IPS-18c (cell line): Measurements from ENCODE around the gene PCSK9.
"Not testable (repeated sequence)": the region's sequence is repeated elsewhere in the genome, so short reads cannot be mapped to it uniquely, and the experiment has no call there.

Source experiments
- H3K4me3 ChIP-seq: 2 replicates; pipeline ENCODE4 v1.7.0; 2013; ENCODE audit warnings: low read depth, mild to moderate bottlenecking, low read length, moderate library complexity; ENCODE audit not compliant: insufficient read depth
- H3K9me3 ChIP-seq: one replicate; pipeline ENCODE4 v1.6.1; 2013; ENCODE audit warnings: mild to moderate bottlenecking, low read length, moderate library complexity; ENCODE audit not compliant: control insufficient read depth, insufficient read depth

PCSK9 gene

DNA sequence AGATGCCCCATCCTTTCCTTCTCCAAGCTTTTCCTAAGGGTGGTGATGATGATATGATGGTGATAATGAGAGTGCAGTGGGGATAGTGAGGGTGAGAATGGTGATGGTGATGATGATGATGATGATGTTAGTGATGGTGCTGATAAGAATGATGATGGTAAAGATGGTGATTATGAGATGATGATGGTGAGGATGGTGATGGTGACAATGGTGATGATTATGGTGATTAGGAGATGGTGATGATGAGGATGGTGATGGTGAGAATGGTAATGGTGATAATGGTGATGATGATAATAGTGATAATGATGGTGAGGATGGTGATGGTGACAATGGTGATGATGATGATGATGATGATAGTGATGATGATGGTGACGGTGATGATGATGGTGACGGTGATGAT, 36.7 kb upstream of the PCSK9 start:
- Histone ChIP-seq H3K4me3 (no peak overlapping the region), H3K9me3 (no peaks in the 10 kb centered on the region)

DNA sequence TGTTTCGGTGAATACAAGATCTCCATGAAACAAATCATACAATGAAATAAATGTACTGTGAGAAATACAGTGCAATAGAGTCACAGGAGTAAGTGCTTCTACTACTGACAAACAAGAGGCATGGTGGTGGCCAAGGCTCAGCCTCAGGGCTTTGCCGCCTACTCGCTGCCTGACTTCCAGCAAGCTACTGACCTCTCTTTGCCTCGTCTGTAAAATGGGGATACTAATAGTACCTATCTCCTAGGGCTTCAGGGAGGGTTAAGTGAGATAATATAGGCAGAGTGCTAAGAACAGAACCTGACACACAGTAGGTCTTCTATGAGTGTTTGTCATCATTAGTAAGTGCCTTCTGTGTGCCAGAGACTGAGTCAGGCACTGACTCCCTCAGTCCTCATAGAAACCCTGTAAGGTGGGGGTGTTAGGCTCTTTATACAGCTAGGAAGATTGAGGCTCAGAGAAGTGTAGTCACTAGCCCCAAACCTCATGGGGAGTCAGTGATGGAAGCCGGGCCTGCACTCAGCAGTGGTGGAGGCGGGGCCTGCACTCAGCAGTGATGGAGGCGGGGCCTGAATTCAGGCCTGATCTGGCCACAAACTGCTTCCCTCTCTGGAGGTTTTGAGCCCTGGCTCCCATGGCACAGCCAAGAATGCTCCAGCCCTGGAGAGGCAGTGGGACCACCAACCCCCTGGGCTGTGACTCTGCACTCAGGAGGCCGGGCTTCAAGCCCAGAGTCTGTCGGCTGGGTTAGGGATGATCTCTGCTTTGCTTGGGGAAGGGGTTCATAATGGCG, 33.8 kb upstream of the PCSK9 start:
- no peak overlapping the region for H3K4me3 ChIP-seq
- H3K9me3 ChIP-seq = peaks cover 2% of the 10 kb centered on the region

DNA sequence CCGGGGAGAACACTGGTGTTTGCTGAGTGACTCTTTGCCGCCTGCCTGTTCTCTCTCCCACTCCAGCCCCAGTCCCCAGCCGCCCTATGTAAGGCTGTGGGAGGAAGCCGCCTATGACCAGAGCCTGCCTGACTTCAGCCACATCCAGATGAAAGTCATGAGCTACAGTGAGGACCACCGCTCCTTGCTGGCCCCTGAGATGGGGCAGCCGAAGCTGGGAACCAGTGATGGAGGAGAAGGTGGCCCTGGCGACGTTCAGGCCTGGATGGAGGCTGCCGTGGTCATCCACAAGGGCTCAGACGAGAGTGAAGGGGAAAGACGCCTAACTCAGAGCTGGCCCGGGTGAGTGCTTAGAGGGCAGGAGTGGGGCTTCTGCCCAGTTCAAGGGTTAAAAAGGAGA, 32.4 kb upstream of the PCSK9 start:
- H3K9me3 ChIP-seq = peaks cover 2% of the 10 kb centered on the region
- no peak overlapping the region for H3K4me3 ChIP-seq

DNA sequence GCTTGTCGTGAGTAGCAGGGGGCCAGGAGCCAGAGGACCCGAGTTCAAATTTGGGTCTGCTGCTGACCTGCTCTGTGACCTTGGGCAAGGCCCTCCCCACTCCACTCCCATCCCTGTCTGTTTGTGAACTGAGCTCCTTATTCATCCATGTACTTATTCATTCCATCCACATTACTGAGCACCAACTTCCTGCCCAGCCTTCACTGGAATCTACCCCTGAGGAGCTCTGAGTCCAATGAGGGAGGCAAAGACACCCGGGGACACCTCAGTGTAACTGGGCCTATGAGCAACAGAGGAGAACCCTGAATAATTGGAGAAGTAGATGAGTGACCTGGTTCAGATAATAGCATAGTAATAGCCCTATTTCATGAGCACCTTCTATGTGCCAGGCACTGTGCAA, 31.7 kb upstream of the PCSK9 start:
- no peak overlapping the region for H3K4me3 ChIP-seq
- peaks cover 2% of the 10 kb centered on the region for H3K9me3 ChIP-seq

DNA sequence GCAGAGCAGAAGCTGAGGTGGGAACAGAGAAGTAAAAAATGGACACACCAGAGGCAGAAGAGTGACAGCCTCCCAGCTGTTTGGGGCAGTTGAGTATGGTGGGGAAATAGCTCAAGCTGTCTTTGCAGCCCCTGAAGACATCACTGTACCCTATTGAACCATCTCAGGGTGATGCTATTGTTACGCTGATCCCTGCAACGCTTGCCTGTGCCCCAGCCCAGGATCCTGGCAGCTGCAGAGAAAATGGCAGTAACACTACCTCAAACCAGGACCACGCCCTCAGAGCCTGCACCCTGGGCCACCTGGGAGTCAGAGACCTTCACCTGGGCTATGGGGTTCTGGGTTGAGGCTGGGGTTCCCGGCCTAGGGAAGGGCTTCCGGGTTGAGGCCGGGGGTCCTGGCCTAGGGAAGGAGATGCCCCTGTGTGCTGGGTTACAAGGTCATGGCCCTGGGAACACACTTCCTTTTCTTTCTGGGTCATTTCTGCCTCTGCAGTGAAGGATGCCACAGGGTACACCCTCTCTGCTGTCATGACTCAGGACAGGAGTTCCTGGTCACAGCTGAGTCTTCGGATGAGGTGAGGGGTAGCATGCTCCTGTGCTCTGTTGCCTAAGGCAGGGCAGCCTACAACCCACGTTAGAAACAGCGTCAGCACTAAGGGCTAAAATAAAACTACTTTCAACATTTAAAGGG, 29.0 kb upstream of the PCSK9 start:
- Histone ChIP-seq H3K9me3 (peaks cover 2% of the 10 kb centered on the region), H3K4me3 (no peak overlapping the region)

DNA sequence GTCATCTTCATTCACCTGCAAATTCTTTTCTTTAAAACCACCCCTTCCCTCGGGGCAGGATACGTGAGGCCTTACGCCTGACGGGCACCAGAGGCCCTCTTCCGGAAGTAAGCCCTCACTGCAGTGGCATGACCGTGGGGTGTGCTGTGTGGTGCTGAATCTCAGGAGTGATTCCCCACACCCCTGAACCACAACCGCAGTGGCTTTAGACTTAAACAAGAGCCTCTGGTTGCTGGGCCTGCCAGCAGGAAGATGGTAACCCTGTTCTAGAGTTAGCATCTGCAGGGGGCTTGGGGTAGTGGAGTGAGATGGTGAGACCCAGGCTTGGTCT, 28.5 kb upstream of the PCSK9 start:
- Histone ChIP-seq H3K4me3 (no peak overlapping the region), H3K9me3 (peaks cover 2% of the 10 kb centered on the region)

DNA sequence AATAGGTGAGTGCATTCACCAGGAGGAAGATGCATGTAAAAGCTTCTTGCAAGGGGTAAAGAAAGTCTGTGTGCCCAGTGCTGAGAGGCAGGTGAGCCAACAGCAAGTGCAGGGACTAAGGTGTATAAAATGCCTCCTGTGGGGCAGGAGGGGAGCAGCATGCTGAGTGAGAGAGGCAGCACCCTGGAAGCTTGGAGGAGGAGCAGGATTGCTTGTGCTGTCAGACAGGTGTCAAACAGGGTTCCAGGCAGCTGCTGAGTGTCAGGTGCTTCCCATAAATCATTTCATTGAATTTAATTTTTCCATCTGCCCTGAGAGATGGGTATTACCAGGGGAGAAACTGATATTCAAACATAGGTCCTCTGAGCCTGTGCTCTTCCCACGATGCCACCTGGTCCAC, 26.7 kb upstream of the PCSK9 start:
- Histone ChIP-seq H3K9me3 (peaks cover 2% of the 10 kb centered on the region), H3K4me3 (no peak overlapping the region)

DNA sequence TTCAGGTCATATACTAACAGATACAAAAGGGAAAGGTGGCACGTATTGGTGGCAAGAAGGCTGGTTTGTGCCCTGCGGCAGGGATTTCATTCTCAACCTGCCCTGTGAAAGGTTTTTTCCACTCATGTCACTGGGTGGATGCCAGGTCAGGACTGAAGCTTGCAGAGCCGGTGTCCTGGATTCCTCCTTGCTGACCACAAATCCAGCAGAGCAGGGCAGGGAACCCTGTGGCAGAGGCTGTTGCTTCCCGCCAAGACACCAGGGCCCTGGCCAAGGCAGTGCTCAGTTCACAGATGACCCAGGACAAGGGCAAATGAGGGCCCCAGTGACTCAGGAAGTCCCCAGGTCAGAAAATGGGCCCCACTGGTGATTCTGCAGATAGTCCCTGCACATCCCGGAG, 24.2 kb upstream of the PCSK9 start:
- H3K4me3 ChIP-seq = no peak overlapping the region

DNA sequence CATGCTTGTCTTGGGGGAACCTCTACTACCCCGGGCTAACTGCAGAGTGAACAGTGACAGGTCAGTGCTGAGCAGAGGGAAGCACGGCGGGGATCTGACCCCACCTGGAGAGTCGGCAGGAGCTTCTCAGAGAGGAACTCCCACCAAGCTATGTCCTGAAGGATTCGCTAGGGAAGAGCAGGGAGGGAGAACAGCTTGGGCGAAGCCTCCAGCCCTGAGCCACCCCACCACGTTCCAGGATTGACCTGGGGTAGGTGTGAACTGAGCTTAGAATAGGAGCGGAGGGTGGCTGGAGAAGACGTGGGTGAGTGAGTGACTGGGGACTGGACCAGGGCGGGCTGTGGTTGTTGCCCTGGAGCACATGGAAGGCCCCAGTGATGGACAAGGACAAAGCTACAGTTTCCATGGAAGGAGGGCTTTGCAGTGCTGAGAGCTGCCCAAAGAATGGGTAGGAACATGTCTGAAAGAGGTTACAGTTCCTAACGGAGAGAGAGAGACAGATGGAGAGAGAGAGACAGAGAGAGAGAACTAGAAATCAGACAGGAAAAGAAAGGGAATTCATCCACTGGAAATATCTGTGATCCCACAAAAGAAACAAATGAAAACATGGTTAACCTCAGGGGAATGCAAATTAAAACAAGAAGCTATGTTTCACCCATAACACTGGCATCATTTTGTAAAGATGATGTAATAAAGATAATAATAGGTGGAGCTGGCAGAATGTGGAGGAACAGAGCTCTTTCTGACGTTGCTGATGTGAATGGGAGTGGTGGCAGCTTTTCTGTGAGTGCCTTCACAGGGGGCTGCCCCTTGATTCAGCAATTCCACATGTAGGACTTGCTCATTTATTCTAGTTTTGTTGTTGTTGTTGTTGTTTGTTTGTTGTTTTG, 23.4 kb upstream of the PCSK9 start:
- Histone ChIP-seq H3K4me3 (no peak overlapping the region), H3K9me3 (no peaks in the 10 kb centered on the region)

More for the DNA sequence above, 24.2 kb upstream of the PCSK9 start:
- no peaks in the 10 kb centered on the region for H3K9me3 ChIP-seq

DNA sequence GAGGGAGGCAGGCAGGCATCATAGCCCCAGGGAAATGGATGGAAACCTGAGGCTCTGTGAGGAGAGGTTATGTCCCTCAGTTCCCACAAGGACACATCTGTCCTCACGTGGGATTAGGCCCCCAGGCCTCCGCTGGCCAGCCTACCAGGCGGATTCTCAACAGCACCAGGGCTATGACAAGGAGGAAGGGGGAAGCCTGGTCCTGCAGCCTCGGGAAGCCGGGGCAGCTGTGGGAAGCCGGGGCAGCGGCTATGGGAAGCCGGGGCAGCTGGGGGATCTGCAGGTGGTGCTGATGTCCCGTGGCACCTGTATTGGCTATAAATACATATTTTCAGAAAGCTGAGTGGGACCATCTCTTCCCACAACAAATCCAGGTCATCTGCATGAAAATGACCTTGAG, 21.0 kb upstream of the PCSK9 start:
- Histone ChIP-seq H3K9me3 (no peaks in the 10 kb centered on the region), H3K4me3 (no peak overlapping the region)

DNA sequence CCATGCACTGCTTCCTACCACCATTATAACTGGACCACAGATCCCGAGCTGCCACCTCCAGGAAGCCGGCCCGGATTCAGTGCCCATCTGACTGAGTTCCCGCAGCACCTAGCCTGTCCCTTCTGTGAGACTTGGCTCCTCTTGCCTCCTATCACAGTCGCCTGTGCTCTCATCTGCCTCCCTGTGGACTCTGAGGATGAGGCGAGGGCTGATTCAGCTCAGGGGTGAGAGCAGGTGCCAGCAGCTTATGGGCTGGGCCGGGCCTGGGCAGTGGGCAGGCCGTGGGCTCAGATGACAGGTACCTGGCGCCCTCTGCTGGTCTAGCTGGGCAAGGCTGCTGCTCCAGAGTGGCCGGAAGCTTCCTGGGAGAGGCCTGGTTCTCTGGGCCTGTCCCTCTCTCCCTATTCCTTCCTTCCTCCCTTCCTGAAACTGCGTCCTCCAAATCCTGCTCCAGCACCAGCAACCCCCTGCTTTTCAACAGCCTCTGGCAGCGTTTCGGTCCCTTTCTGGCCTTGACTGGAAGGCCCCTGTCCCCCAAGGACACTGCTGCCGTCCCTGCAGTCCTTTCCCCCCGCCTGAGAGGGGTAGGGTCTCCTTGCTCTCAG, 17.3 kb upstream of the PCSK9 start:
- Histone ChIP-seq H3K4me3 (no peak overlapping the region), H3K9me3 (peaks cover 2% of the 10 kb centered on the region)

DNA sequence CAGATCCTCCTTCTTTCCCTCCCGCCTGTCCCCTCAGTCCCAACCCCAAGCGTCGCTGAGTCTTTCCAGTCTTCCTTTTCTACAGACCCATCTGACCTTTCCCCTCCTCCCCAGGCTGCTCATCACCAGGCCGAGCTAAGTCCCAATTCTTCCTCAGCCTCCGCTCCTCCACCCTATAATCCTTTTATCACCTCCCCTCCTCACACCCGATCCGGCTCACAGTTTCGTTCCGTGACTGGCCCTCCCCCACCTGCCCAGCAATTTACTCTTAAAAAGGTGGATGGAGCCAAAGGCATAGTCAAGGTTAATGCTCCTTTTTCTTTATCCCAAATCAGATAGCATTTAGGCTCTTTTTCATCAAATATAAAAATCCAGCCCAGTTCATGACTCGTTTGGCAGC, 15.2 kb upstream of the PCSK9 start:
- not testable (repeated sequence) for H3K4me3 ChIP-seq, H3K9me3 ChIP-seq

DNA sequence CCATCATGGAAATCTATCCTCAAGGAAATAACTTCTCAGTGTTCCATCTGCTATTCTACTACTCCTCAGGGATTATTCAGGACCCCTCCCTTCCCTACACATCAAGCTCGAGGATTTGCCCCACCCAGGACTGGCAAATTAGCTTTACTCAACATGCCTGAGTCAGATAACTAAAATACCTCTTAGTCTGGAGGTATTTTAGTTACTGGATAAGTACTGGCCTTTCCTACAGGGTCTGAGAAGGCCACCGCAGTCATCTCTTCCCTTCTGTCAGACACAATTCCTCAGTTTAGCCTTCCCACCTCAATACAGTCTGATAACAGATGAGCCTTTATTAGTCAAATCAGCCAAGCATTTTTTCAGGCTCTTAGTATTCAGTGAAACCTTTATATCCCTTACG, 12.7 kb upstream of the PCSK9 start:
- not testable (repeated sequence) for H3K4me3 ChIP-seq, H3K9me3 ChIP-seq

DNA sequence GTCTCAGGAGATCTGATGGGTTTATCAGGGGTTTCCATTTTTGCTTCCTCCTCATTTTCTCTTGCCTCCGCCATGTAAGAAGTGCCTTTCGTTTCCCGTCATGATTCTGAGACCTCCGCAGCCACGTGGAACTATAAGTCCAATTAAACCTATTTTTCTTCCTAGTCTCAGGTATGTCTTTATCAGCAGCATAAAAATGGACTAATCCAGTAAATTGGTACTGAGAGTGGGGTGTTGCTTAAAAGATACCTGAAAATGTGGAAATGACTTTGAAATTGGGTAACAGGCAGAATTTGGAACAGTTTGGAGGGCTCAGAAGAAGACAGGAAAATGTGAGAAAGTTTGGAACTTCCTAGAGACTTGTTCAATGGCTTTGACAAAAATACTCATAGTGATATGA, 8.2 kb upstream of the PCSK9 start:
- not testable (repeated sequence) for H3K4me3 ChIP-seq, H3K9me3 ChIP-seq

DNA sequence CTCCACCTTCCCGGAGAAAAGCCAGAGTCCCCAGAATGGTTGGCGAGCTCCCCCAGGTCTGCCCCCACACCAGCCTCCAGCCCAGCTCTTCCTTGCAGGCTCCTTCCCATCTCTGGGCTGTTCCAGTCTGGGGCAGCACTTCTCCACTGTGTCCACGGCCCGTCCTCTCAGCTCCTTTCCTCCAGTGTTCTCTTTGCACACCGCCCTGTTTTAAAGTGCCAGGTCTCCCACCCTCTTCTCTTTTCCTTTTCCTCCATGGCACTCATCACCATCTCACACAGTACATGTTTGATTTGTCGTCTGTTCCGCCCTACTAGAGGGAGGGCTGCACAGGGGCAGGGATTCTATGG, 6.1 kb upstream of the PCSK9 start:
- Histone ChIP-seq H3K9me3 (peaks cover 5% of the 10 kb centered on the region), H3K4me3 (no peak overlapping the region)

DNA sequence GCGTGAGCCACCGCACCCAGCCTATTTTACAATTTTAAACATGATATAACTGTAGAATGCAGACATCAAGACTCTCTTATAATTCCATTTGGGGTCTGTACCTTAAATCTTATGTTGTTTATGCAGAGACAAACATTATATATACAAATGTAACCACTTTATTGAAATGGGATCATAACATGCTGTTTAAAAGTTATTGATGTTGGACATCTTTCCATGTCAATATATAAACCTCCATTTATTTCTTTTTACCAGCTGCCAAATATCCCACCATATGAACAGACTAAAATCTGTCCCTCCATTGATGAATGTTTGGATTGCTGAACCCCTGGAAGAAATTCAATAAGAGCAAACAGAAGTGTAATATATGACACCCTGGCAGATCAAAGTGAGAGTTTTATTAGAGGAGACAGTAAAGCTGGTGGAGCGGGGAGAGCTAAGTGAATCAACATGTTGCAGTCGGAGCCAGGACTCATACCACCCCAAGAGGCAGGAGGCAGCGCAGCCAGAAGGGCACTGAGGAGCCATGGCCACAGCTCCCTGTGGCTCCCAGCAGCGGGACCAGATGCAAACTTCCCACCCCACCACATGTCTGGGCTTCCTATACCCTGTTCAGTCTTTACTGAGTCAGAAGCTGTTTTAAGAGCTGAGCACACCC, 4.7 kb upstream of the PCSK9 start:
- H3K9me3 ChIP-seq = peaks cover 5% of the 10 kb centered on the region
- no peak overlapping the region for H3K4me3 ChIP-seq

DNA sequence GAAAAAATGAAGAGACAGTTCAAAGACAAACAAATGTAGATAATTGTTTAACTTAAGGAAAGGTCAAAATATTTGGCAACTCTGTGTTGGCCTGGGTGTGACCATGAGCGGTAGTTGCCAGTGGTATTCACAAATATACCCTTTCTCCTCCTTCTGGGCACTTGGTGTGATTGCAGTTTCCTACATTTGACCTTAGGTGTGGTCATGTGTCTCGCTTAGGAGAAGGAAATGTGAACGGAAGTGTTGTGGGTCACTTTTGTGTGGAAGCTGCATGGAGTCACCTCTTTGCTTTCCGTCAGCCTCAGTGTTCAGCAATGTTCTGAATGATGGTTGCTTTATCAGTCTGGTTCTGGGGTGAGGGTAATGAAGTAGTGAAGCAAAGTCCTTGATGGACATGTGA, 3.4 kb upstream of the PCSK9 start:
- H3K4me3 ChIP-seq = no peak overlapping the region
- H3K9me3 ChIP-seq = peaks cover 5% of the 10 kb centered on the region
